A549 (cell line): Measurements from ENCODE around the gene GATM.

ENCODE experiments used
- PHF8 ChIP-seq: fragments of 200-600 bp; sonication (generic); IDR thresholded peaks from 2 replicates; pipeline ENCODE4 v1.6.1; 2016; ENCODE audit warnings: low read depth, mild to moderate bottlenecking, antibody characterized with exemption, moderate library complexity, borderline replicate concordance
- TF ChIP-seq, protein P1 (sequence below): fragments of >200 bp; sonication (Bioruptor Twin); formaldehyde crosslinking; IDR thresholded peaks from 3 replicates; pipeline ENCODE4 v1.5.1; 2016

DNA sequence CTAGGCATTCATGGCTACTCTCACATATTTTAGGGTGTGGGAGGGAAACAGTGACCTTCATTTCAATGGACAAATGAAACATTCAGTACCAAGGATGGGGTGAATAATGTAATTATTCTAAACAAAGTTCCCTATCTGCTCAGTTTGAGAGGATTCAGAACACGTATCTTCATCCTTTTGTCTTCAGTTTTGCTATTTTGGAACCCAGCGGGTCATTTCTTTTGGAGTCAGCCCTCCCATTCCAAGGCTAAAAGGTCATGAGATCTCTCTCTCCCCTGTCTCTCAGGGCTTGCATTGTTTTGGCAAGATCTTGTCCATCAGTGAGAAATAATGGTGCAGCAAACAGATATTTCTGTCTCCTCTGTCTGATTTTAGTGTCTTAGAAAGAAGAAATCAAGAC lies 16.3 kb upstream of the GATM start:
- TF ChIP-seq, protein P1, sequence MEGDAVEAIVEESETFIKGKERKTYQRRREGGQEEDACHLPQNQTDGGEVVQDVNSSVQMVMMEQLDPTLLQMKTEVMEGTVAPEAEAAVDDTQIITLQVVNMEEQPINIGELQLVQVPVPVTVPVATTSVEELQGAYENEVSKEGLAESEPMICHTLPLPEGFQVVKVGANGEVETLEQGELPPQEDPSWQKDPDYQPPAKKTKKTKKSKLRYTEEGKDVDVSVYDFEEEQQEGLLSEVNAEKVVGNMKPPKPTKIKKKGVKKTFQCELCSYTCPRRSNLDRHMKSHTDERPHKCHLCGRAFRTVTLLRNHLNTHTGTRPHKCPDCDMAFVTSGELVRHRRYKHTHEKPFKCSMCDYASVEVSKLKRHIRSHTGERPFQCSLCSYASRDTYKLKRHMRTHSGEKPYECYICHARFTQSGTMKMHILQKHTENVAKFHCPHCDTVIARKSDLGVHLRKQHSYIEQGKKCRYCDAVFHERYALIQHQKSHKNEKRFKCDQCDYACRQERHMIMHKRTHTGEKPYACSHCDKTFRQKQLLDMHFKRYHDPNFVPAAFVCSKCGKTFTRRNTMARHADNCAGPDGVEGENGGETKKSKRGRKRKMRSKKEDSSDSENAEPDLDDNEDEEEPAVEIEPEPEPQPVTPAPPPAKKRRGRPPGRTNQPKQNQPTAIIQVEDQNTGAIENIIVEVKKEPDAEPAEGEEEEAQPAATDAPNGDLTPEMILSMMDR, result no peak
- no peak for TF ChIP-seq PHF8
